Esophagus mucosa (tissue), 1 donor: ENCODE data around the gene NCAN. TPM values are rescaled to one million over a fixed set of nuclear protein-coding genes. Genes with fewer than 3 reads are reported as not detected.

Source experiments
- ATAC-seq: fragments of 200-7000 bp; cut with Tn5 transposase; one replicate; pipeline ENCODE4 v1.9.1; 2020
- total RNA-seq: library from RNA; stranded (reverse); gene quantifications from one replicate; pipeline ENCODE4 v1.2.4, GENCODE V29; 2023
- donor health status: DM: yes; HTN: yes; CAD: no.

The NCAN gene
- total RNA-seq, 1 donor from 2014 or later: not detected

DNA sequence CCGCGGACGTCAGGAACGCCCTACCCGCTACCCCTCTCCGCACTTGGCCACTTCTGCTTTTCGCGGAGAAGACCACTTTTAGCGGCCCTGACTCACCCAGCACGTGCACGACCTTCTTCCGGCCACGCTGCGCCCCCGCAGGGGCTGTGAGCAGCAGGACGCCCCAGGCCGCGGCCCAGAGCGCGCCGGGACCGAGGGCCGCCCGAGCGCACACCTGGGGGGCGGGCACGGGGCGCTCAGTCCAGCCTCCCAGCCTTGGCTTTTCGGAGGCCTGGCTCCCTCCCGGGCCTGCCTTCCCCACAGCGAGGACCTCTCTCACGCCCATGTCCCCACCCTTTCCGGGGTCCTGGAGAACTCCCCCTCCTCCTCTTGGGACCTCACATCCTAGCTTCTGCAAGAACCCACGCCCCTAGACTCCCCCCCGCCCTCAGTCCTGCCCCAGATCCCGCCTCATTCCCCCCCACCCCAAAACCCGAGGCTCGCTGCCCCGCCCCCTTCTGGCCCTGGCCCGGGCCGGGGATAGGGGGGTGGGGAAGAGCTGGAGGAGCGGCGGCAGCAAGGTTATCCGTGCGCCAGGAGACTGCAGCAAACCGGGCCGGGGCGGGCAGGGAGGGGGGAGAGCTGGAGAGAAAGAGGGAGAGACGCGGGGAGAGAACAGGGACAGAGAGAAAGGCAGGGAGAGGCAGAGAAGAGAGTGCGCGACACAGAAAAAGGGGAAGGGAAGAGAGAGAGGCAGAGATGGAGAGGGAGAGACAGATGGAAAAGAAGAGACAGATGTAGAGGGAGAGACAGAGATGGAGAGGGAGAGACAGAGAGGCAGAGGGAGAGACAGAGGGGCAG is 49.8 kb downstream of the NCAN start:
- ATAC-seq: no peak

DNA sequence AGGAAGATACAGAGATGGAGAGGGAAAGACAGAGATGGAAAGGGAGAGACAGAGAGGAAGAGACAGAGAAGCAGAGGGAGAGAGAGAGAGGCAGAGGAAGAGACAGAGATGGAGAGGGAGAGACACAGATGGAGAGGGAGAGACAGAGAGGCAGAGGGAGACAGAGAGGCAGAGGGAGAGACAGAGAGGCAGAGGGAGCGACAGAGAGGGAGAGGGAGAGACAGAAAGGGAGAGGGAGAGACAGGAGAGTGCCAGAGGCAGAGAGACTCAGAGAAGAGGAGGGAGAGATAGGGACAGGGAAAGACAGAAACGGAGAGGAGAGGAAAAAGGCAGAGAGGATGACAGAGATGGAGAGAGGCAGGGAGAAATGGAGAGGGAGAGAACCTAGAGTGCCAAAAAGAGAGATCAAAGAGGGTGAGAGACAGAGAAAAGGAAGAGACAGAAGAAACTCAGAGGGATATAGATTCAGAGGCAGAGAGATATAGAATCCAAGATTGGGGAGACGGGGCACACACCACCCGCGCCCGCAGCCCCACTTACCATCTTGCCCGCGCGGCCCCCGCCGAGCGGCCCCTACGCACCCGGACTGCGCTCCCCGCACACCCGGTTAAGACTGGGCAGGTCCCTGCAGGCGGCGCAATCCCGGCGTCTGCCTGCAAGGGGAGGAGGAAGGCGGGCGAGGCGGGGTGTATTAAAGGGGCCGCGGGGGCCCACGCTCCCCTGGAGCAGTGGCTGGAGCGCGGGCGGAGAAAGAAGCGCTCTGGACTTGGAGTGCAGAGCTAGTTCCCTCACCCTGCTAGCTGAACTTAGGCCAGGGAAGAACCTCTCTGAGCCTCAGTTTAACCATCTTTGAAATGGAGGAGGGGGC is 50.7 kb downstream of the NCAN start:
- ATAC-seq: no peak

DNA sequence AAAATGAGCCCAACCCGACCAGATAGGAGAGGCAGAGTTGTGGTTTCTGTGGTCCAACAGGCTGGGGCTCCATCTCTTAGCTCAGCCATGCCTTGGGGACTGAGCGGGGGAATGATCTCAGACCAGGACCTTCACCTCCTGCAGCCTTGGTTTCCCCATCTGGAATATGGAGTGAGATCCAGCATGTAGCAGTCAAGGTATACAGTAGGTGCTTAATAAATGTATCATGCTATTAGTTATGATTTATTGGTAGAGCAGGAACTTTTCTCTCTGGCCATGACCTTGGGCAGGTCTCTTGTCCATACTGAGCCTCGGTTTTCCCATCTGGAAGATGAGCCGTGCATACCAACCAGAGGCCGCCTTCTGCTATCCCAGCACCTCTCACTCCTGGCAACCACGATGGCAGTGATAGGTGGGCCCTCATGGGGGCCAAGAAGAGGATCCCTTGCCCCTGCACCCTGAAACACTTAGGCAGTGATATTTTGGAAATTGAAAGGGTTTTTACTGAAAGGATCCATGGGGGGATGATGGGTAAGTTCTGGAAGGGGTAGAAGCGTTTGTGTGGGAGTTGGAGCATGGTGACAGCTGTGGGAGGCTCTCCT is 52.2 kb downstream of the NCAN start:
- ATAC-seq: no peak

DNA sequence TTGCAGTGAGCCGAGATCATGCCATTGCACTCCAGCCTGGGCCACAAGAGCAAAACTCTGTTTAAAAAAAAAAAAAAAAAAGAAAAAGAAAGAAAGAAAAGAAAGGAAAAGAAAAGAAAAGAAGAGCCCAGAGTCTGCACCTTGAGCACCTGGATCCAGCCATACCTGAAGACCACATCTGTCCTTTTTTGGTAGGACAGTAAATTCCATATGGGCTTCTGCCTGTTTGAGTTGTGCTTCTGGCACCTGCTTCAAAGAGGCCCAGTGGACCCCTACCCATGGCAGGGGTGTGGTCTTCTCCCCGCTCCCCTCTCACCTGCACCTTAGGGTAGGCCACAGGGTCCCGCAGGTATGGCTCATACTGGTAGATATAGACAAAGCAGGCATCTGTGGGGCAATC is 55.5 kb downstream of the NCAN start:
- ATAC-seq: no peak

DNA sequence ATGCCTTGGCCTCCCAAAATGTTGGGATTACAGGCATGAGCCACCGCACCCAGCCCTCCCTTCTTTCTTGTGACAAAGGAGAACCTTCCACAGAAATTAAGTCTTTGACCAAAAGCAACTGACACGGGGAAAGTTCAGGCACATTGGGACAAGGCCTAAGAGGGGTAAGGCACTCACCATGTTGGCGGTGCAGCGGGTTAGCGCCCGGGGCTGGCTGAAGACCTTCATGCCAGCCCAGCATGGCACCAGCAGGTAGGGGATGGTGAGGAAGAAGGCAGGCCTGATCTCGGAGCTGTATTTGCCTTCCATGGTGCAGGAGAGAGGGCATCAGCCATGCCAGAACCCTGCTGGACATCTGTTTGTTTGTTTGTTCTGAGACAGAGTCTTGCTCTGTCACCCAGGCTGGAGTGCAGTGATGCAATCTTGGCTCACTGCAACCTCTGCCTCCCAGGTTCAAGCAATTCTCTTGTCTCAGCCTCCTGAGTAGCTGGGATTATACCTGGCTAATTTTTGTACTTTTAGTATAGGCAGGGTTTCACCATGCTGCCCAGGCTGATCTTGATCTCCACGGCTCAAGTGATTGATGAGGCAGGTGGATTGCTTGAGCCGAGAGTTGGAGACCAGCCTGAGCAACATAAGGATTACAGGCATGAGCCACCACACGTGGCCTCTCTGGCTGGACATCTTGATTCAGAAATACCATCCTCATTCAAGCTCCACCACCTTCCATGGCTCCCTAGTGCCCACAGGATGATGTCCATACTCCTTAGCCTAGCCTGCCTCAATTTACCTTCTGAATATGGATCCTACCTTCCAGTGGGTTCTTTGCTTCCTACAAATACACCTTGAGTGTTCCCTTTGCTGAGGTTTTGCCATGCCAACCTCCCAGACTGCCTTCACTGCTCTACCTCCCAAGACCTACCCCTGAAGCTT is 57.0 kb downstream of the NCAN start:
- ATAC-seq: no peak

DNA sequence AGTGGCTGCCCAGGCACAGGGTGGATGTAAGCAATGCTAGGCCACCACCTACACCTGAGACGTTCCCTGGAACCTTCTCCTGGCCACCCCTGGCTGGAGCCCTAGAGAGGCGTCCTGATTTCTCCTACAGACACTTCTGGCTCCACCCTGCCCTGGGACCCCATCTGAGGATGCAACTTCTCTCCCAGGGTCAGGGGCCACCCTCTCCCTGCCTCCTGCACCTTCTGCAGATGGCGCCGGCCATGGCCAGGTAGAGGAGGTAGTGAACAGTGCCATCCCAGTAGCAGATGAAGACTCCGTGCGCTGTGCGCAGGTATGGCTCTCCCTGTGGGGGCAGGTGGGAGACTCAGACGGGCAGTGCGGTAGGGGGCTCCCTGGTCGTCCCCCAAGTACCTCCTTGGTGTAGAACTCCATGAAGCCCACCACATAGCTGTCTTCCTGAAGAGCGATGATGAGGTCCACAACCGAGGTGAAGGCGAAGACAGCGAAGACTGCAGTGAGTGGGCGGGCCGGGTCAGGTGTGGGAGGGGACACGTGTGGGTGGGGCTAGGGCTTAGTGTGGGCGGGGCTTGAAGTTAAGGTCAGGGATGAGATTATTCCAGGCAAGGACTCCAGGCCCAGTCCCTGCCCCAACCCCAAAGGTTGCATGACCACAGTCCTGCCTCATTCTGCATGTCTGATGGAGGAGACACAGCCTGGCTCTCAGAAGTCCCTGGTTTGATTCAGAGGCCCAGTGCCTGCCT is 58.4 kb downstream of the NCAN start:
- no peak for ATAC-seq

DNA sequence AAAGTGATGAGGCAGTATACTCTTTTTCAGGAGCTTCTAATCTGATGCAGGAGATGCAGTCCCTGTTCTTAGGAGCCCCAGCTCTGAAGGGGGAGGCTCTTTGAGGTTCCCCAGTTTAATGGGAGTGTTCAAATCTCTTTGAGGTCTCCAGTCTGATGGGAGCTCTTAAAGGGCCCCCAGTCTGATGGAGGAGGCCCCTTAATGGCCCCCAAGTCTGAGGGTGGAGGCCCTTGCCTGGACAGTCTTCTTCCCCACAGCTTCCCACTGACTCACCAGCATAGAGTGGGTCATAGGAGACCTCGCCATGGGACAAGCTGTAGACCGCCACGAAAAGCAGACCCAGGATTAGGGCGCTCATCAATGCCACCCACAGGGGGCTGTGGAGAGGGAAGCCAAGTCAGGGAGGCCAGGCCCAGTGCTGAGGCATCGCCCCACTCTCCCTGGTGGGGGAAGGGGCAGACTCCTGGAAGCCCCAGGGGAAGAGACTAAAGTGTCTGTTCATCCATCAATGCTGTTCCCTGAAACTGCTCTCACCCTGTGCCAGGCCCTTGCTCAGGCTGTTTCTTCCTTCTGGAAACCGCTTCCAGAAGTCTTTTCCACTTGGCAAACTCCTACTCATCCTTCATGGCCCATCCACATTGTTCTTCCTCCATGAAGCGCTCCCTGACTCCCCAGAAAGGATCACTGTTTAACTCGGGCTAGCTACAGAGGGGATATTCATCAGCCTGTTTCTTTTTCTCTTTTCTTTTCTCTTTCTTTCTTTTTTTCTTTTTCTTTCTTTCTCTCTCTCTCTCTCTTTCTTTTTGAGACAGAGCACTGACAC is 59.2 kb downstream of the NCAN start:
- no peak for ATAC-seq

DNA sequence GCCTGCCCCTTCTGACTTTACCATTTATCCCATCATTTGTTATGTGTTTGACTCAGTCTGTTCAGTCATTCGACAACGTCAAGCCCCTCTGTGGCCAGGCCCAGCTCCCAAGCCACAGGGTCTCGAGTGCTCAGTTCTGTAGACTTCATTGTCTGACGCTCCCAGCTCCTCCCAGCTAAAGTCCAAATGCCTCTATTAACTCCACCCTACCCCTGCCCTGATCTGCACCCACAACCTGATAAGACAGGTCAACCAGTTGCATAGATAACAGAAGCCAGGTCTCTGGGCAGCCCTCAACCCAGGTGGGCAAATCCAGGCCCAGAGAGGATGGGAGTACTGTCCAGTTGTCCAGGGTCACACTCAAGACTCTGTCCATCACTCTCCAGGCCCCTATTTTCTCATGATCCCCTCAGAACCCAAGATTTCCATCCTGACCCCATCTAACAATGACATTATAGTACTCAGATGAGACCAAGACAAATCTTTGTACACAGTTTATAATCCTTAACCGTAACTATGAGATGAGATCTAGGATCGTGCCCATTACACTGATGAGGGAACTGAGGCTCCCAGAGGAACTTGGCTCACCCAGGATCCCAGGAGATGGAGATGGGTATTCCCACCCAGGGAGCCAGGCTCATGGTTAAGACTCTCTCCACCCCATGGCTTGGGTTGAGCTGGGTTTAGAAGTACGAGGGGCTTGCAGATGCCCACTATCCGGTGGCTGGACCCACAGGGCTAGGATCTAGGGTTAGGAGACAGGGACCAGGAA is 60.3 kb downstream of the NCAN start:
- ATAC-seq: no peak

DNA sequence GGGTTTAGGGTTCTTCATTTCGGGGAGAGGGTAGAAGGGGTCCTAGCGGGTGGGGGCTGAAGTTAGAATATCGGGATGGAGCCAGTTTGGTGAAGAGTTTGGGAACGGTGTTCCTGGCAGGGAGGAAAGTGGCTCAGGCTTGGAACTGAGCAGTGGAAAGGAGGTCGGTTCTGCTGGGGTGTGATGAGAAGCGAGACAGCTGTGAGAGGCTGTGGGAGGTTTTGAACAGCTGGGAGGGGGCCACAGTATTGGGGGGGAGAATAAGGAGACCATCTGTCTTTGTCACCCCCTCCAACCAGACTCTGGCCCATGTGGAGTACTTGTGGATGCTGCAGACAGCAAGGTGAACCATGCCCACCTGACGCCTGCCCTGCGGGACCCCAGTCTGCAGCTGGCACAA is 62.4 kb downstream of the NCAN start:
- ATAC-seq: no peak

DNA sequence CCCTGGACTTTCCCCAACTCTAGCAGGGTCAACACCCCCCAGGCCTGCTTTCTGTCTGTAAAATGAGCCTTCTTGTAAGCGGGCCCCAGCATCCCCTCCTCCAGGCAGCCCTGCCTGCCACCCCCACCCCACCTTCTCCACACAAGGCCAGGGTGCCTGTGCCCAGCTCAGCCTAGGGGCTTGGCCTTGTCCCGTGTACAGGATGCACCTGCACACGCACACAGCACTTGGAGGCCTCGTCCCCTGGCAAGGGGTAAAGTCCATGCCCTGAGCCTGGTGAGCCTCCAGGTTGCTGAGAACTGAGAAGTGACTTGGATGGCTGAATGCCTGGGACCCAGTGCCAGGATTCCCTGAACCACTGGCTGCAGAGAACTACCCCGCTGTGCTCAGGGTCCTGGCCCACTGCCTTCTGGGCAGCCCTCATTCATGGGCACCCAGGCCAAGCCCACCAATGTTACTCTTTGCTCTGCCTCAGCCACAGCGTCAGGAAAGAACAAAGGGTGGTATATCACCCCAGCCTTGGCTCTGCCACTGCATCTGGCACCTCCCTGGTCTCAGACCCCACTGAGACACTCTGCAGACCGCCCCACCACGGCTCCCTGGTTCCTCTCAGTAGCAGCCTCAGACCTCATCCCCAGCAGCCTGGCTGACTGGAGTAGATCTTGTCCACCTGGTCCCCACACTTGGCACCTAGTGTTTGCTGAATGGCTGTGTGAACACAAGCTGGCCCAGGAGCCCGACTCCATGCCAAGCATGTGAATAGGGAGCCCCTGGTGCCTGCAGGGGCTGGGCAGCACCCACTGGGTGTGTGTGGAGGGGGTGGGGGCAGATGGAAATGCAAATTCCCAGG is 63.2 kb downstream of the NCAN start:
- ATAC-seq: no peak

DNA sequence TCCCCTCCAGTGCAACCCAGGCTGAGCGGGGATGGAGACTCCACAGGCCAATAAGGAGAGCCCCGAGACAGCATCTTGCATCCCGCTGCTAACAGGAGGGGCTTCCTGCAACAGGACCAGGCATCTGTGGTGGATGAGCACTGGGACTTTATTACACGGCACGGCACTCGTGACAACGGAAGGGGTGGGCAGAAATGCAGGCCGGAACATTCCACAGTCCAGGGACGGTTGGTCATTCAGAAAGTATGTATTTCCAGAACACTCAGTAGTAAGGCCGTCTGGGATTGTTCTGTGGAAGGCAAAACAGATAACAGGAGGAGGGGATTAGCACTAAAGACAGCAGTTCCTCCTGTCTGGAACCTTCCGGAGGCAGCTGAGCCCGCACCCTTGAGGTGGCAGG is 64.6 kb downstream of the NCAN start:
- ATAC-seq: no peak

DNA sequence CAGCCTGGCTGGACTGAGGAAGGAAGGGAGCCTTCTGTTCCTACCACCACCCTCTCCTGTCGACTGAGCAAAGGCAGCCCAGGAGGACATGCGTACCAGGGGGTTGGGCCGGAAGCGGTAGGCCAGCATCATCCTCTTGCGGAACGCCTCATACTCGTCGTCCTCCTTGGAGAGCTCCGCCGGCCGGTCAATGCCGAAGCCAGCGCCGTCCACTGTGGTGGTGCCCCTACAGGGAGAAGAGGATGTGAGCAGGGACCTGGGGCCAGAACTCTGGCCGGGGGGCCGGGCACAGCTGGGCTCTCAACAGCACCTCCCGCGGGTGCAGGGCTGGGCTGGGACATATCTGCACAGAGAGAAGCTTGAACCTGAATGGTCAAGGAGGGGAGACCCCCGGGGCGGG is 65.1 kb downstream of the NCAN start:
- no peak for ATAC-seq

DNA sequence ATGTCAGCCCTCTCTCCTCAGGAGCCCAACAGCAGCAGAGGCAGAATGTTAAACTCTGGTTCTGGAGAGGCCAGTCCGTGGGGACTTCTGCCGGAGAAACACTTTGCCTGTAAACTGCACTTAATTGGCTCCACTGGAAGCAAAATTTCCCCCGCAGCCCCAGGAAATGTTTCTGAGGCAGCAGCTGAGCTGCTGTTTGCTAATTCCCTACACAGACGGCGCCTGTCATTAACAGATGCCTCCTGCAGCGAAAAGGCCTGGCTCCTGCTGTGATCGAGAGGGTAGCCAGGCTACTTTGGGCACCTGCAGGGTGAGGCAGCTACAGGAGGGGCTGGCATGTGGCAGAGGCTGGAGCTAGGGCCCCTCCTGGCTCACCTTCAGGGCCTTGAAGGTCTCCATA is 66.6 kb downstream of the NCAN start:
- ATAC-seq: no peak

DNA sequence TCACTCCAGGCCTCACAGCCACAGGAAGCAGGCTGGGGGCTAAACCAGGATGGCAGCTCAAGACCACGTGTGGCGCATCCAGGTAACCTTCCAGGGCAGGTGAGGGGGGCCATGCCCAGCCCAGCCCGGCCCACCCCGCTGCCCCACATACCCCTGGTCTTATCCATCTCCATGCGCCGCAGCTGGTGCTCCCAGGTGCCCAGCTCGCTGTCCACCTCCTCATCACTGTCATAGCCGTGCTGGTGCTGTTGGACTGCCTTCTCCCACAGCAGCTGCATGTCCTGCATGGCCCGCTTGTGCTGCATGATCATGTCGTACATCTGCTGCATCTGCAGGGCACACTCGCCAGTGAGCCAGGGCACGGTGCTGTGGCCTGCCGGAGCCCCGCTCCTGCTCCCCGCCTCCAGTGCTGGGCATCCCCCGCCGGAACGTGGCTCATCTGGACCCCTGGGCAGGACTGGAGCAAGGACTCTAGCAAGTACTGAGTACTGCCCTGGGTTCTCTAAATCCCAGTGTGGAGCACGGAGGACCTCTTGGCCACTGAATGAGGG is 67.4 kb downstream of the NCAN start:
- no peak for ATAC-seq

DNA sequence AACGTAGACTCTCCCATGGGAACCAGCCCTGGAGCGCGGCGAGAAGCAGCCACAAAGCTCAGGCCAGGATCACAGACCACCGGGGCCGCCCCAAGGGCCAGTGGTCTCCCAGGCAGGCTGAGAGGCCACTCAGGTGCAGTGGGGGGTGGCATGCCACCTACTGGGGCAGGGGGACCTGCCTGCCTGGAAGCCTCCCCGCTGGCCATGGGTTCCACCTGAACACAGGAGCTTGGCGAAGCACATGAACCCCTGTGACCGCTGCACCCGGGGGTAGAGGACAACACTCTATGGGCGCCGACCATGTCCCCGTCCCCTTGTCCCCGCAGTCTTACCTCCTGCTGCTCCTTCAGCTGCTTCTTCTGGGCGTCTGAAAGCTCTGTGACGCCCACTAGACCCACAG is 68.1 kb downstream of the NCAN start:
- ATAC-seq: no peak

DNA sequence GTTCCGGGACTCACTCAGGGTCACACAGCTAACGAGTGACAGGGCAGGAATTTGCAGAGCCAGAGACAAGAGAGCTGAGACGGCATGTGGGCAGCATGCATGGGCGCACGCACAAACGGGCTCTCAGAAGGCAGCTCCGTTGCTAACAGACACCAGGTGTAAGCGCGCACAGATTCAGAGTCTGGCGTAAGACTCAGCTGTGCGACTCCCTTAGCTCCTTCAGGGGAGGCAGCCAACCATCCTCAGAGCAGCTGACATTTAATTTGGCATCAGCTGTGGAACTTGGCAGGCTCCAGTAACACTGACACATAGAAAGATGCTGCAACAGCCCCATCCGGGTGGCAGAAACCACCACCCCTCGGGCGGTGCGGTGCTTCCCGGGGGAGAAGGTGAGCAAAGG is 68.8 kb downstream of the NCAN start:
- ATAC-seq: no peak

DNA sequence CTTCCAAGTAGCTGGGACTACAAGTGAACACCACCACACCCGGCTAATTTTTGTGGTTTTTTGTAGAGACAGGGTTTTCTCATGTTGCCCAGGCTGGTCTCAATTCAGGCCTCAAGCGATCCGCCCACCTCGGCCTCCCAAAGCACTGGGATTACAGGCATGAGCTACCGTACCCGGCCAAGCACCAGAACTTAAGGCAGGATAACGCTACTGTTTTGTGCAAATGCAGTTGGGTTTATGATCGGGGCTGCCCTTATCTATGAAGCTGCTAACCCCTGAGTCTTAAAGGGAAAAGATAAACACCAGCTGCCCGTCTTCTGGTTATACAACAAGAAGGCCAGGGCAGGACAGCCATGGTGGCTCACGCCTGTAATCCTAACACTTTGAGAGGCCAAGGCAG is 73.9 kb downstream of the NCAN start:
- ATAC-seq: no peak

DNA sequence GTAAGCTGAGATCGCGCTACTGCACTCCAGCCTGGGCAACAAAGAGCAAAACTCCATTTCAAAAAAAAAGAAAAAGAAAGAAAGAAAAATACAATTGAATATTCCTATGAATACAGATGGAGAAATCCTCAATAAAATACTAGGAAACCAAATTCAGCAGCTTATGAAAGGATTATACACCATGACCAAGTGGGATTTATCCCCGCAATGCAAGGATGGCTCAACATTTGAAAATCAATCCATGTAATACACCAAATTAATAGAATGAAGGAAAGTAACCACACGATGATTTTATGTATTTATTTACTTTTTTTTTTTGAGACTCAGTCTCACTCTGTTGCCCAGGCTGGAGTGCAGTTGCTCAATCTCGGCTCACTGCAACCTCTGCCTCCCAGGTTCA is 80.8 kb downstream of the NCAN start:
- no peak for ATAC-seq

DNA sequence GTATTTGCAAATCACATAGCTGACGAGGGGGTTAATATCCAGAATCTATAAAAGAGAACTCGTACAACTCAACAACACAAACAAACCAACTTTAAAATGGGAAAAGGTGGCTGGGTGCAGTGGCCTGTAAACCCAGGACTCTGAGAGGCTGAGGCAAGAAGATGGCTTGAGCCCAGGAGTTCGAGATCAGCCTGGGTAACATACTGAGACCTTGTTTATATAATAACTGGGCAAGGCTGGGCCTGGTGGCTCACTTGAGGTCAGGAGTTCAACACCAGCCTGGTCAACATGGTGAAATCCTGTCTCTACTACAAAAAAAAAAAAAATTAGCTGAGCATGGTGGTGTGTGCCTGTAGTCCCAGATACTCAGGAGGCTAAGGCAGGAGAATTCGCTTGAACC is 83.2 kb downstream of the NCAN start:
- ATAC-seq: no peak
